Measurements from ENCODE around the gene CDH7.

DNA sequence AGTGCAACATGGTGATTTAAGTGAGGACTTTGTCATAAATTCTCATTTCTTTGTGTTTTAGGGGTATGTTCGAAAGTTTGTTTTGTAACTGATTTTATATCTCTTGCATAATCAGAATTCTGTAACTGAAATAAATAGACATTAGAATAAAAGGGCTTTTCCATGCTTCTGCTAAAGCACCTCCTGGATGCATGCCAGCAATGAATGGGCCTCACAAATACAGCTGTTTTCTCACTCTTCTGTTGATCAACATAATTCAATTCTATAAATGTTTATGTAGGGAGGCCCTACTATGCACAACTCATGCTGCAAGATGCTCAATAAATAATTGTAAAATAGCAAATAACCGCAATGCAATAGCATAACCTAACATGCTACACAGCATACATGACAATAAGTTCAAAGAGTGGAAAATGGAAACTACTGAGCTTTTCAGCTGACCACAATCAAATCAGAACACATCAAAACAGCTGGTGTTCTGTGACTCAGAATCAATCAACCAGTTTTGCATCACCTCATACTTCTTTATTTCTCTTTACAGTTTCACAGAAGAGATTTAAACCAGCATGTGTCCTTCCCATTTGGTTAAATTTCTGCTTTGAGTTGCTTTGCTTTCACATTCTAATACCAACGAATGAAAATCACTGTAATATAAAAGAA, 11.0 kb downstream of the CDH7 start:
- no peak for TF ChIP-seq EP300 (IDR thresholded peaks at IDR 0.05; ENCODE audit: borderline replicate concordance)
- TF ChIP-seq, protein P1, sequence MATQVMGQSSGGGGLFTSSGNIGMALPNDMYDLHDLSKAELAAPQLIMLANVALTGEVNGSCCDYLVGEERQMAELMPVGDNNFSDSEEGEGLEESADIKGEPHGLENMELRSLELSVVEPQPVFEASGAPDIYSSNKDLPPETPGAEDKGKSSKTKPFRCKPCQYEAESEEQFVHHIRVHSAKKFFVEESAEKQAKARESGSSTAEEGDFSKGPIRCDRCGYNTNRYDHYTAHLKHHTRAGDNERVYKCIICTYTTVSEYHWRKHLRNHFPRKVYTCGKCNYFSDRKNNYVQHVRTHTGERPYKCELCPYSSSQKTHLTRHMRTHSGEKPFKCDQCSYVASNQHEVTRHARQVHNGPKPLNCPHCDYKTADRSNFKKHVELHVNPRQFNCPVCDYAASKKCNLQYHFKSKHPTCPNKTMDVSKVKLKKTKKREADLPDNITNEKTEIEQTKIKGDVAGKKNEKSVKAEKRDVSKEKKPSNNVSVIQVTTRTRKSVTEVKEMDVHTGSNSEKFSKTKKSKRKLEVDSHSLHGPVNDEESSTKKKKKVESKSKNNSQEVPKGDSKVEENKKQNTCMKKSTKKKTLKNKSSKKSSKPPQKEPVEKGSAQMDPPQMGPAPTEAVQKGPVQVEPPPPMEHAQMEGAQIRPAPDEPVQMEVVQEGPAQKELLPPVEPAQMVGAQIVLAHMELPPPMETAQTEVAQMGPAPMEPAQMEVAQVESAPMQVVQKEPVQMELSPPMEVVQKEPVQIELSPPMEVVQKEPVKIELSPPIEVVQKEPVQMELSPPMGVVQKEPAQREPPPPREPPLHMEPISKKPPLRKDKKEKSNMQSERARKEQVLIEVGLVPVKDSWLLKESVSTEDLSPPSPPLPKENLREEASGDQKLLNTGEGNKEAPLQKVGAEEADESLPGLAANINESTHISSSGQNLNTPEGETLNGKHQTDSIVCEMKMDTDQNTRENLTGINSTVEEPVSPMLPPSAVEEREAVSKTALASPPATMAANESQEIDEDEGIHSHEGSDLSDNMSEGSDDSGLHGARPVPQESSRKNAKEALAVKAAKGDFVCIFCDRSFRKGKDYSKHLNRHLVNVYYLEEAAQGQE (IDR thresholded peaks at IDR 0.05; ENCODE audit: low read depth), result no peak
- no peak for TF ChIP-seq EGR1 (IDR thresholded peaks at IDR 0.05)
- no peak for TF ChIP-seq ZBTB7A (IDR thresholded peaks at IDR 0.05; ENCODE audit: low read depth)
- TF ChIP-seq RAD21 (IDR thresholded peaks at IDR 0.05; ENCODE audit: low read depth), result no peak
- no peak for TF ChIP-seq TAF1 (IDR thresholded peaks at IDR 0.05; ENCODE audit: low read depth)
- TF ChIP-seq YY1 (IDR thresholded peaks at IDR 0.05; ENCODE audit: low read depth), result no peak

All from Ishikawa (cell line).